Lung (tissue), 12 donors: ENCODE measurements around the gene STX18. TPM values are rescaled to one million over a fixed set of nuclear protein-coding genes. Genes with fewer than 3 reads are reported as not detected.
"Not testable (repeated sequence)": the region's sequence is repeated elsewhere in the genome, so short reads cannot be mapped to it uniquely, and the experiment has no call there.

ENCODE experiments used
- ATAC-seq: fragments of 200-7000 bp; cut with Tn5 transposase; one replicate; pipeline ENCODE4 v1.9.1; 2020; ENCODE audit warnings: moderate number of reproducible peaks; ENCODE audit not compliant: insufficient read depth, low FRiP score
- DNase-seq, 3 donors: peaks; one replicate each; pipeline ENCODE4 v3.0.0-alpha.2; 2013 to 2017
- H3K27ac ChIP-seq, 2 donors: one replicate each; pipeline ENCODE4 v1.5.1; 2013; ENCODE audit warnings: mild to moderate bottlenecking in 2 of 2, moderate library complexity in 2 of 2, control low read depth in 1 of 2, inconsistent platforms in 1 of 2, low read depth in 1 of 2, low read length in 1 of 2
- H3K27me3 ChIP-seq, 3 donors: one replicate each; pipeline ENCODE4 v1.5.1; 2013; ENCODE audit warnings: low read length in 2 of 3; ENCODE audit not compliant: control insufficient read depth in 3 of 3, insufficient read depth in 3 of 3
- H3K36me3 ChIP-seq, 4 donors: one replicate each; pipeline ENCODE4 v1.5.1; 2013; ENCODE audit warnings: low read length in 4 of 4, mild to moderate bottlenecking in 1 of 4, moderate library complexity in 1 of 4; ENCODE audit not compliant: control insufficient read depth in 4 of 4, insufficient read depth in 4 of 4
- H3K4me1 ChIP-seq, 5 donors: one replicate each; pipeline ENCODE4 v1.5.1; 2013; ENCODE audit warnings: low read length in 5 of 5, mild to moderate bottlenecking in 2 of 5, moderate library complexity in 1 of 5; ENCODE audit not compliant: control insufficient read depth in 5 of 5, insufficient read depth in 5 of 5
- H3K4me3 ChIP-seq: one replicate; pipeline ENCODE4 v1.5.1; 2013; ENCODE audit warnings: mild to moderate bottlenecking, control low read depth, moderate library complexity
- H3K9ac ChIP-seq, 2 donors: one replicate each; pipeline ENCODE4 v1.5.1; 2013; ENCODE audit warnings: low read length in 2 of 2, control low read depth in 1 of 2; ENCODE audit not compliant: insufficient read depth in 1 of 2
- H3K9me3 ChIP-seq, 4 donors: one replicate each; pipeline ENCODE4 v1.5.1; 2013; ENCODE audit warnings: low read length in 3 of 4, mild to moderate bottlenecking in 1 of 4, moderate library complexity in 1 of 4; ENCODE audit not compliant: control insufficient read depth in 4 of 4, insufficient read depth in 3 of 4
- WGBS, 2 donors: extraction: QIAGEN DNeasy Blood & Tissue Kit; methylation state at CpG; one replicate each; pipeline ENCODE4 v1.1.7; 2013; 5-methylcytosine and 5-hydroxymethylcytosine counted together
- polyA plus RNA-seq, 2 donors: library from polyadenylated mRNA; stranded (reverse); fragments of 200-250 nt; gene quantifications; one replicate each; pipeline ENCODE4 v1.2.1, GENCODE V29; 2013
- total RNA-seq, 2 donors: library from RNA; depleted of rRNA in 1 of 2; stranded (reverse); fragments of >200 nt in 1 of 2; gene quantifications; one replicate each; pipeline ENCODE4 v1.2.1, GENCODE V29; 2014 to 2021
- TF ChIP-seq, protein P1 (sequence below): IDR thresholded peaks from 2 replicates; pipeline ENCODE4 v1.5.1; 2012; ENCODE audit warnings: mild to moderate bottlenecking; ENCODE audit errors: control extremely low read depth, extremely low read depth
- donor health status: control.
- donor health status: control.
- donor health status: Bipolar disorder and iron deficiency.
- donor health status: healthy.
- donor health status: DM: yes; HTN: yes; CAD: no.

STX18 gene
- total and polyA plus RNA-seq, 4 donors, result 16.2 to 34.1 (median 24.8) TPM

DNA sequence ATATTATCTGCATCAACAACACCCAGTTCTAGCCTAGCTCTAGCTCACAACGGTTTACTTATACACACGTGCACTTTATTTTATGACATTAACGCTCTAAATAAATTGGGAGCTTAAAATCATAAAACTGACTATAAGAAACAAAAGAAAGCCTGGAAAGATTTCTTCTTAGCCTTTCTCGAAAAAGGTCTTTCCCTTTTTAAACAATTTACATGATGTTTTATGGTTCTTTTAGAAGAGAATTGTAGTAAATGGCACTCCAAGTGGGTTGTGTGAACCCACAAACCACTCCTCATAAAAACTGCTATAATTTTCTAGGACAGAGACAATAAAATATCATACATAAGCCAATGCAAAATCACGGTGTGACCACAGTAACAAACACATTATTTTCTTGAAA is 23.1 kb downstream of the STX18 start:
- no peak for ATAC-seq
- H3K27ac ChIP-seq, result no peak overlapping the region
- no peaks in the 10 kb centered on the region for H3K27me3 ChIP-seq
- H3K4me3 ChIP-seq, result no peak overlapping the region
- TF ChIP-seq, protein P1, sequence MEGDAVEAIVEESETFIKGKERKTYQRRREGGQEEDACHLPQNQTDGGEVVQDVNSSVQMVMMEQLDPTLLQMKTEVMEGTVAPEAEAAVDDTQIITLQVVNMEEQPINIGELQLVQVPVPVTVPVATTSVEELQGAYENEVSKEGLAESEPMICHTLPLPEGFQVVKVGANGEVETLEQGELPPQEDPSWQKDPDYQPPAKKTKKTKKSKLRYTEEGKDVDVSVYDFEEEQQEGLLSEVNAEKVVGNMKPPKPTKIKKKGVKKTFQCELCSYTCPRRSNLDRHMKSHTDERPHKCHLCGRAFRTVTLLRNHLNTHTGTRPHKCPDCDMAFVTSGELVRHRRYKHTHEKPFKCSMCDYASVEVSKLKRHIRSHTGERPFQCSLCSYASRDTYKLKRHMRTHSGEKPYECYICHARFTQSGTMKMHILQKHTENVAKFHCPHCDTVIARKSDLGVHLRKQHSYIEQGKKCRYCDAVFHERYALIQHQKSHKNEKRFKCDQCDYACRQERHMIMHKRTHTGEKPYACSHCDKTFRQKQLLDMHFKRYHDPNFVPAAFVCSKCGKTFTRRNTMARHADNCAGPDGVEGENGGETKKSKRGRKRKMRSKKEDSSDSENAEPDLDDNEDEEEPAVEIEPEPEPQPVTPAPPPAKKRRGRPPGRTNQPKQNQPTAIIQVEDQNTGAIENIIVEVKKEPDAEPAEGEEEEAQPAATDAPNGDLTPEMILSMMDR, result no peak
- 92 to 94% methylated on average over 5 of the region's 5 CpGs for WGBS, 2 donors
- no peak overlapping the region for H3K9ac ChIP-seq
- no peaks in the 10 kb centered on the region for H3K9me3 ChIP-seq
- no peak for DNase-seq
- H3K4me1 ChIP-seq, result peaks cover 0 to 2% (median 0%) of the 10 kb centered on the region in 5 donors
- H3K36me3 ChIP-seq, result no peaks in the 10 kb centered on the region

- TF ChIP-seq, protein P1, result no peak
- Histone ChIP-seq H3K9me3 (no peaks in the 10 kb centered on the region), H3K4me3 (no peak overlapping the region), H3K27ac (no peak overlapping the region), H3K9ac (no peak overlapping the region), H3K4me1 (peaks cover 0 to 7% (median 0%) of the 10 kb centered on the region in 5 donors), H3K27me3 (no peaks in the 10 kb centered on the region), H3K36me3 (peaks cover 0 to 3% (median 0%) of the 10 kb centered on the region in 4 donors)
- no peak for ATAC-seq
- no peak for DNase-seq
These were observed 27.1 kb downstream of the STX18 start for GRCh38 chr4:4514786-4515185.

DNA sequence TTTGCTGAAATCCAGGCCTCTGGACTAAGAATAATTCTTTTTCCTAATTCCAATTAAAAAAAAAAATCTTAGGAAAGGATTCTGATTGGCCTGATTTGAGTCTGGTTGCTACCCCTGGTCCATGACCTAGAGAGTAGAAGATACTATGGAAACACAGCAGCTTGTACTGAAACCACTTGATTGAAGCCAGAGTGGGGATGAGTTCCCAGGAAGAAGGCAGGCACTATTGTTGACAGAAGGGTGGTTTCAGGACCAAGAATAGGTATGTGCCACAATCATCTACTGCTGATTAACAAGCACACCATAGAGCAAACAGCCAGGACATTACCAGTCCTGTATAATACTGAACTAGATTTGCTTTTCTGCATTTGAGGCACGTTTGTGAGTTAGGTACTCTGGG is 29.6 kb downstream of the STX18 start:
- Histone ChIP-seq H3K36me3 (peaks cover 0 to 5% (median 0%) of the 10 kb centered on the region in 4 donors), H3K4me3 (no peak overlapping the region), H3K27me3 (no peaks in the 10 kb centered on the region), H3K9me3 (no peaks in the 10 kb centered on the region), H3K27ac (no peak overlapping the region), H3K9ac (no peak overlapping the region), H3K4me1 (peaks cover 0 to 7% (median 0%) of the 10 kb centered on the region in 5 donors)
- DNase-seq (no peak), ATAC-seq (no peak)
- TF ChIP-seq, protein P1, result no peak
- WGBS, 2 donors, result 75 to 96% methylated on average over 1 of the region's 1 CpG

GRCh38 chr4:4510641-4511040 is 31.2 kb downstream of the STX18 start:
- not testable (repeated sequence) for H3K9ac ChIP-seq, H3K4me3 ChIP-seq, H3K4me1 ChIP-seq, H3K27me3 ChIP-seq, DNase-seq, H3K27ac ChIP-seq, ATAC-seq, H3K9me3 ChIP-seq, H3K36me3 ChIP-seq
- WGBS, 2 donors, result 94 to 99% methylated on average over 3 of the region's 3 CpGs
